DMS114 treated with DMSO at 0.1 percent for 48 hours (cell line): ENCODE measurements around the gene MAP4K2.
"Not testable (repeated sequence)": the region's sequence is repeated elsewhere in the genome, so short reads cannot be mapped to it uniquely, and the experiment has no call there.

Experiments used
- DNase-seq: peaks from one replicate; lab custom pipeline; 2025; ENCODE audit not compliant: unreplicated experiment; lab: John Stamatoyannopoulos, UW

MAP4K2 gene

GRCh38 chr11:64803158-64803845 lies at the start of gene MAP4K2:
MAP4K2 (minus strand) TSS chr11:64803214; CDS start chr11:64803149, 65 bp downstream.
- peak; percentile 87 for DNase-seq

DNA sequence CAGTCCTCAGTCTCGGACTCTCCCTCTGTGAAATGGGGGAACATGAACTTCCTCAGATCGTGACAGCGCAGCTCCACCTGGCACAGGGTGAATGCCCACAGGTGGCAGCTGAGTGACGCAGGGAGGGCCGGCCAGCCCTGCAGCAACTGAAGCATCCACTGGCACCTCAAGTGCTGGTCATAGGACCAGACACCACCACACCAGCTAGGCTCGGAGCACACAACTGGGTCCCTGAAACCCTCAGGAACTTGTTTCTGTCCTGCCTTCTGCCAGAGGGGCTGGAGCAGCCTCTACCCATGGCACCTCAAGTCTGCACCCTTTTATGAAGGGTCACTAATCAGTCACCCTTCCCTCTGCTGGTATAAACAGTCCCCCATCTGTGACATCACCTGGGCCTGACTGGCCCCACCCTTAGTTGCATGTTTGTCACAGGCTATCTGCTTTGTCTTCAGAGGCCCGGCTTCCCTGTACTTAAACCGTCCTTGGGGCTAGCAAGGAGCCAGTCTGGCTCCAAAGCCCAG lies 48.9 kb upstream of the MAP4K2 start:
- DNase-seq = no peak

- no peak for DNase-seq
These were observed 48.1 kb upstream of the MAP4K2 start for GRCh38 chr11:64850979-64851567.

DNA sequence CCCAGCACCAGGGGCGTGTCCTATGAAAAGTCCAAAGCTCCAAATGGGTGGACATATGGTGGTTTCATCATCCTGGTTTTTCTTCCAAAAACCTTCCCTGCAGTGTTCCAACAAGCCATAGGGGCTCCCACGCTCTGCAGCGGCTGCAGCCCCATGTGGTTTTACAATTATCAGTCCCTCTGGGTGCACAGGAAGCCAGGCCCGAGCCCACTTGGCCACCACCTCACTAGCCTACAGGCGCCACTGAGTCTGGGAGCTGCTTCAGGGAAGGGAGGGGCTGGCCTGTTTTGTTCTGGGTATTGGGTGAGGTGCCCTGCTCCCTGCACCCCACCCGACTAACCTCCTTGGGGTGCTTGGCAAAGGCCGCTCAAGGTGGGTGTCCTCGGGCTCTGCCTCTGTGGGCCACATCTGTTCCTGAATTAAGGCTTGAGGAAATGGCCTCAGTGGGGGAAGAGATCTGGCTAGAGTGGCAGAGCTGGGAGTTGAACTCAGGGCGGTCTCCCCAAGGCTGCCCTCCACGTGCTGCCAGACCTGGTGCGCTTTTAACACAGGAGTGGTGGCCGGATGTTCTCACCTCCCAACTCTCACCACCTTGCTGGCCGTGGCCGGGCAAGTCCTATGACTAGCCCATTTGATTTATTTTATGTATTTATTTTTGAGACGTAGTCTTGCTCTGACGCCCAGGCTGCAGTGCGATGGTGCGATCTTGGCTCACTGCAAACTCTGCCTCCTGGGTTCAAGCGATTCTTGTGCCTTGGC lies 46.8 kb upstream of the MAP4K2 start:
- DNase-seq = no peak

GRCh38 chr11:64848826-64849597 lies 46.0 kb upstream of the MAP4K2 start:
- DNase-seq = no peak

DNA sequence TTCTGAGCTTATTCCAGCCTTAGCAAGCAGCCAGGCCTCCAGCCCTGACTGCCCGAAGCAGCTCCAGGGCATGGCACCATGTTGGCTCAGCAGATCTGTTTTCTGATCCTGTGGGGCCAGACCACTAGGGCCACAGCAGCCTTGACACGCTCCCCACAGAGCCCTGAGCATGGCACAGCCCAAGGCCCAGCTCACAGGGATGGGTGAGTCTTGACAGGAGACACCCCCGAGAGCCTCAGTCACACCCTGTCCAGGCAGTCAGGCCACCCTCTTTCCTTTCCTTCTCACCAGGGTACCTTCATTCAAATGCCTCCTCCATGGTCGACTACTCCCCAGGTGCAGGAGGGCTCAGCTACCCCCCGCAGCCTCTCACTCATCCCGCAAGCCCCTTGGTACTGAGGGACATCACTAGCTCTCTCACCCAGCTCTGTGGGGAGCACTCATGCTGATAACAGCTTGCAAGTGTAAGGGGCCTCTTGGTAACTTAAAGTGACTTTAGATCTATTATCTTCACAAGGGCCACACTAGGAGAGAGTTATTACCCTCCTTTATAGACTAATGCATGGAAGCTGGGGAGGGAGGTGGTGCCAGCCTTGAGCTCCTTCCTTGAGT lies 45.3 kb upstream of the MAP4K2 start:
- no peak for DNase-seq

GRCh38 chr11:64846998-64847666 lies 44.1 kb upstream of the MAP4K2 start:
- peak; percentile 87 for DNase-seq

DNA sequence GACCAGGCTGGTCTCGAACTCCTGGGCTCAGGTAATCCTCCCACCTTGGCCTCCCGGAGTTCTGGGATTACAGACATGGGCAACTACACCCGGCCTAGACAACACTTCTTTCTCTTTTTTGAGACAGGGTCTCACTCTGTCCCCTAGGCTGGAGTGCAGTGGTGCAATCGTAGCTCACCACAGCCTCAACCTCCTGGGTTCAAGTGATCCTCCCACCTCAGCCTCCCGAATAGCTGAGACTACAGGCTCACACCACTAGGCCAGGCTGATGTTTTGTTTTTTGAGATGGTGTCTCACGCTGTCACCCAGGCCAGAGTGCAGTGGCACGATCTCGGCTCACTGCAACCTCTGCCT lies 42.7 kb upstream of the MAP4K2 start:
- DNase-seq = not testable (repeated sequence)

DNA sequence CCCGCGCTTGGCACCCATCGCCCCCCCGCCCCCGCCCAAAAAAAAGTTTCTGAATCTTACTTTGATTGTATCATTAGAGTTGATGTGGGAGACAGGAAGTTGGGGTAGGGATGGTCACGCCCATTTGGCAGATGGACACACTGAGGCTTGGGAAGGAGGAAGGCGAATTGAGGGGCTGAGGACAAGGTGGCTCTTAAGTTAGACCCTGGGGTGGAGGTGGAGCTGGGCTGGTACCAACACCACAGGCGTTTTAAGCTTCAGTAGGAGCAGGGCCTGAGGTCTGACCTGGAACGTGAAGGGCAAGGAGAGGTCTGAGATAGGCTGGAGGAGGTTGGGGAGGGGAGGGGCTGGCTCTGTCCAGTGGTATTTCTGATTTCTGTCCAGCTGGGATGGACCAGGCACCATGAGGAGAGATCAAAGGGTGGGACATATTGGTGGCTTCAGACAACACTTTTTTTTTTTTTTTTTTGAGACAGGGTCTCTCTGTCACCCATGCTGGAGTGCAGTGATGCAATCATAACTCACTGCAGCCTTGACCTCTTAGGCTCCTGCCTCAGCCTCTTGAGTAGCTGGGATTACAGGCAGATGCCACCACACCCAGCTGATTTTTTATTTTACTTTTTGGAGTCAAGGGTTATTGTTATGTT lies 42.2 kb upstream of the MAP4K2 start:
- no peak for DNase-seq

DNA sequence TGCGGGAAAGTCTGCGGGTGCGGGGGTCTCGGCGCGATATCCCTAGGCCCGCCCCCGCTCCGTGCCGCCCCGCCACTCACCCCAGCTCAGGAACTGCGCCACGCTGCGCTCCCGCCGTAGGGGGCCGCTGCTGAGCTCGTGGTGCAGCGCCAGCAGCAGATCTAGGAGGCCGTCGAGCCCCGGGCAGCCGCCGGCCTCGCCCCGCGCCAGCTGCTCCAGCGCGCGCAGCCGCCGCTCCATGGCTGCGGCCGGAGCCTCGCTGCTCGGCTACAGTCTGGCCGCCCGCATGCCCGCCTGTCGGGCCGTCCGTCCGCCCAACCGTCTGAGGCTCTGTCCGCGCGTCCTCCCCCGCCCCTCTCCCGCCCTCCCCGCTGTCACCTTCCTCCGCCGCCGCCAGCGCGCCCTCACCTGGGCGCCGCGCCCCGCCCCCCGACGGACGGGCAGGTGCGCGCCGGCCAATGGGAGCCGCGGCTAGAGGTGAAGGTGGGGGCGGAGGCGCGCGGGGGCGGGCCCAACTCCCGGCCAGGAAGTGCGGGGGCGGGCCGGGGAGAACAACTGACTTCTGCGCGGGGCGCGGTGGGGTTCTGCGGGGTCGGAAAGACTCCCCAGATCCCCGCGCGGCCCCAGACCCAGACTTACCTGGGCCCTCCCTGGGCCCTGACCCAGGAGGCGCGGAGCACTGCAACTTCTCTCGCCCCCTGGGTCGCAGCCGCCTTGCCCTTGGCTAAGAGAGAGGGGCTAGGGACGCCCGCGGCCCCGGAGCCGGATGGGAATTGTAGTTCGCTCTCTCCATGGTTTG lies 41.5 kb upstream of the MAP4K2 start, which contains the start of gene CDC42BPG:
CDC42BPG (minus strand) TSS at position 324 of the 799 bp plus-strand sequence; CDS start at position 240, 84 bp downstream.
- DNase-seq = peak; percentile 50

DNA sequence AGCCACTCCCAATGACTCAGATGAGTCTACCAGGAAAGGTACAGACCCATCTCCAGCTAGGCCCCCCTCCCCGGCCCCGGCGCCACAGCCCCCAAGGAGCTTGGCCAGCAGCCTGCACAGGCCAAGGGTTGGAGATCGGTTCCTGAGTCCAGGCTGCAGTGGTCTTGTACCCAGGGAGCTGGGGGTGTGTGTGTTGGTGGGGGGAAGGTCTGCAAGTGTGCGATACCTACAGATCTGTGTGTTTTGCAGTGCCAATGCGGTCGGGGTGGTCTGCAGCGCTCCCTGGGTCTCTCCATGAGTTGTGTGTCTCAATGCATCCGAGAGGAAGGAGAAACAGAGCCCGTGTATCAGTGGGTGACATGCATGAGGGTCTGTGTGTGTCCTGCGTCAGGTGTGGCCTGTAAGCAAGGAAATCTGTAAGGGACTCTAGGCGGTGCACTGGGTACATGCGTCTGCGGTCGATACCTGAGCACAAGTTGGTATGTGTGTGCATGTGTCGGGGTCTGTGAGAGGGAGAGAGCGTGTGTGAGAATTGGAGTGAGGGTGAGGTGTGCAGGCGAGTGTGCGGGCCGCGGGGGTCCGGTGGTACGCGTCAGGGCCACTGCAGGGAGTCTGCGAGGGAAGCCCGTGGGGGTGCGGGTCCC lies 40.8 kb upstream of the MAP4K2 start:
- no peak for DNase-seq

DNA sequence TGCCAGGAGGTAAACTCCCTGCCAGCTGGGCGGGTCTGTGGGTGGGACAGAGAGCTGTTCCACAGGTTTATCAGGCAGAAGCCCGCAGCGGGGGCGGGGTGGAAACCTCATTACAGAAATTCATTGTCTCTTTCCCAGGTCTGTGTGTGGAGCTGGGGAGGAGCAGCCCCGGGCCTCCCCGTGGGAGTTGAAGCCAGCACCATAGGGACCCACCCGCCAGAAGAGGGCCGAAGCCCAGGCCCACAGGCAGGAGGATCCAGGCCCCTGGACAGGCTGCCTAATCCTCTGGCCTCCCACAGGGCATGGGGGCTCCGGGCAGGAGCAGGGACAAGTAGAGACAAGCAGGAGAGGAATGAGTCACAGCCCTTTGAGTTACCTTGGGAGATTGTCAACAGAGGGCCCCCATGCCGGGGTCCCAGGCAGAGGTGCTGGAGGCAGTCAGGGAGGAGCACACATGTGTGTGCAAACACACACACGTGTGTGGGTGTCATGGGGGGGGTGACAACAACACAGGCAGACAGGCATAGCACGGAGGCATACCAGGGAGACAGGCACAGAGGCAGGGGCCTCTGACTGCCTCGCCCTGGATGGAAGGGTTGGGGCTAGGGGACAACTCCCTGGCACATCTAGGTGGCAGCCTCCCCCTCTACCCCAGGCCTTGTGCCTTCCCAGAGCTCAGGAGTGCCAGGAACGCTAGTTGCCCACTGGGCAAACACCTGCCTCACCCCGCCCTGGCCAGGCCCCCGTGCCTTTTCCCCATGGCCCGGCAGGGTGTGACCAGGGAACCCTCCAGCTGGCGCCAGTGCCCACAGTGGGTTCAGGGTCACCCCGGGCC lies 40.1 kb upstream of the MAP4K2 start:
- DNase-seq = no peak

DNA sequence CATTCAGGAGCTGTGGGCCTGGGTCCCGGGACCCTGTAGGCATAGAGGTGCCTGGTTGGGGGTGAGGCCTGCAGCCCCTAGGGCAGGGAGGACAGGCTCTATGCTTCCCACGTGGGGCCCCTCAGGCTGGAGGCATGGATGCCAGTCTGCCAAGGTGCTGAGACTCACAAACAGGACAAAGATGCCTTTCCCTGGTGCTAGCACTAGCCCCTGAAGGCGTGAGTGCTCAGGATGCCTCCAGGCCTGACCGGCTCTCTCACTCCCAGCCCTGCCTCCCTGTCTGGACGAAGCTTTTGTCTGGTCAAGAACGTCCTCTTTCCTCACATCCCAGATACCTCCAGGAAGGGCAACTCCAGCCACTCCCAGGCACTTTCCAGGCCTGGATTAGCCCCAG lies 39.3 kb upstream of the MAP4K2 start:
- DNase-seq = no peak

- no peak for DNase-seq
These were observed 38.8 kb upstream of the MAP4K2 start for GRCh38 chr11:64841592-64842365.

DNA sequence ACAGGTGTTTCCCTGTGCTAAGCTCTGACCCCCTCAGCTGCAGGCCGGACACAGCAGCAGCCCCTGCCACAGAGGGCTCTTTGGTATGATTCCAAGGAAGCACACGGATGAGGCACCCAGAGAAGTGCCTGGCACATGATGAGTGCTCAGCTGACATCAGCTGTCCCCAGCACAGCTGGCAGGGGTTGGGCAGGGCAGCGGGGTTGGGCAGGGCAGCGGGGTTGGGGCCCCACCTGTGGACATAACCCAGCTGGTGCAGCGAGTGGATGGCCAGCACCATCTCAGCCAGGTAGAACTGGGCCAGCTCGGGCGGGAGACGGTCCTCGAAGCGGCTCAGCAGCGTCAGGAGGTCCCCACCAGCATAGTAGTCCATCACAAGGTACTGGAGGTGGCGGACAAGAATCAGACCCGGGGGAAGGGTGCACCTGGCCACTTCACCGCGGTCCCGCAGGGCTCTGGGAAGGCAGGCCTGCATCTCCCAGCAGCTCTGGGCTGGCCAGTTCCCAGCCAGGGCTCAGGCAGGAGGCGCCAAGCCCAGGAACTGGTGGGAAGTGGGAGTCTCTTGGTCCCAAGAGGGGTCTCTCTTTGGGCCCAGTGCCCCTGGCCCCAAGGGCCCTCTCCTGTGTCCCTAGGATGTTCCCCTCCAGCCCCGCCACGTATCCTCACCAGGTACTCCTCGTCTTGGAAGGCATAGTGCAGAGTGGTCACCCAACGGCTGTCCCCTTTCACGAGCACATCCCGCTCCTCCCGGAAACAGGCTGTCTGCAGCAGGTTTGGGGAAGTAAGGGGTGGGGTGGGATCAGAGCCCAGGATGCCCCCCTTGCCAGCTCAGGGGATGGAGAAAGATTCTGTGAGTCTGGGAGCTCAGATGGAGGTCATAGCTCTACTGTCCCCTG lies 37.1 kb upstream of the MAP4K2 start:
- DNase-seq = no peak

DNA sequence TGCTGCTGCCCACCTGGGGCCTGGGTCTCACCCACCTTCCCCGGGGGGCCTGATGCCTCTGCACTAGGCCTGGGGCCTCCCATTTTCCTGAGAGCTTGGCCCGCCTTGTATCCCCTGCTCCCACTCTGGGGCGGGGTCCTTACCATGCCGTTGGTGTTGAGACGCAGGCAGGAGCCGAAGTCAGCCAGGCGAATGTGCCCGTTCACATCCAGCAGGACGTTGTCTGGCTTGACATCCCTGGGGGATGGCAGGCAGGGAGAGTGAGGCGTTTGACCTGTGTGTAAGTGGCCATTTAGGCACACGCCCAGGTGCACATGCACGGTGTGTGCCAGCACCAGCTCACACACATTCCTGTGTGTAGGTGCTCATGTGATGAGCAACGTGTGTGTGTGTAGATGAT lies 36.3 kb upstream of the MAP4K2 start:
- DNase-seq = no peak
